ENCODE data around the gene PNPT1.

DNA sequence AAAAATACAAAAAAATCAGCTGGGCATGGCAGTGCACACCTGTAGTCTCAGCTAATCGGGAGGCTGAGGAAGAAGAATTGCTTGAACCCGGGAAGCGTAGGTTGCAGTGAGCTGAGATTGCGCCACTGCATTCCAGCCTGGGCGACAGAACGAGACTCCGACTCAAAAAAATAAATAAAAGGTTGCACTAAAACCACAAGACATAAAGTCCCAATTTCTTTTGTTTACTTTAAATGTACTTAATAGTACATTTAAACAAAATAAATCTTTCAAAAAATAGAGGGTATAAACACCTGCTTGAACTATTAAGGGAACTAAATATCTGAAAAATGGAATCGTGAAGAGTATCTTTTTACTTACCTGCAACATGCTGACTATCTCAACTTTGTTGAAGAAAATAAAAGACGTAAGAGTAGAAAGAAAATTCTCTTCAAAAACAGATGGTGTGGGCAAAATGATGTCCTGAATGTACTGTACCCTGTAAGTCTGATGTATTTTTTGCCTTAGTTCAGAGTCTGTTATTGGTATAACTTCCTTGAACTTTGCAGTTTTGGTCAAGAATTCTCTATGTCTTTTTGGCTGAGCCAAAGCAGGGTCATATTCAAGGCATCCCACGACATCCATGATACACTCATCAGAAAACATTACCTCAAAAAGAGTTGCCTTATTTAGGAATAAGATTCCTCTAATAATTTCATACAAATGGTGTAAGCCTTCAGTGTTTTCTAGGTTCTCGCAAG is 95.4 kb downstream of the PNPT1 start:
- TF ChIP-seq CTCF (conservative IDR thresholded peaks at IDR 0.05) (no peak), ZFX (IDR thresholded peaks at IDR 0.05) (no peak)

All from C4-2B (cell line).